ENCODE data around the gene MFAP3L.

DNA sequence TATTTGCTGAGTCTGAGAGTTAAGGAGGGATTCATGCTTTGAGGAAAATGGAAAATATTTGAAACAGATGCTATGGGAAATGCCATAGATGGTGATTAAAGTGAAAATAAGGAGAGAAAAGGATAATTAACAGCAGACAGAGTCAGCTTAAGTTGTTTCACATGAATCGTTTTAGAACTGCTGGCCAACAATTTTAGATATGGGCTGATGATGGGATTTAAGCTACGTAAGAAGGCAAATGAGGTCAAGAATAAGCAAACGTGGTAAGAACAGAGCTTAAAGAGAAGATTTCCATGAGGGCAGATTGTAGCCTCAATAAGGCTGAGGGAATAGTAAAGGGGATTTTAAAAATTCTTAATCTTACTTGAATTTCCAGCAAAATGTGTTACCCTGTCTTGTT, 77.9 kb downstream of the MFAP3L start:
- no peak for TF ChIP-seq CTCF (IDR thresholded peaks at IDR 0.05)
- no peak for TF ChIP-seq POLR2A (IDR thresholded peaks at IDR 0.05)
